ENCODE data around the gene FEV. TPM values are rescaled to one million over a fixed set of nuclear protein-coding genes. Genes with fewer than 3 reads are reported as not detected.
A peak's percentile ranks its signal among the peaks of the same experiment; 100 is the strongest.

FEV gene
- total RNA-seq, 1 donor: not detected

DNA sequence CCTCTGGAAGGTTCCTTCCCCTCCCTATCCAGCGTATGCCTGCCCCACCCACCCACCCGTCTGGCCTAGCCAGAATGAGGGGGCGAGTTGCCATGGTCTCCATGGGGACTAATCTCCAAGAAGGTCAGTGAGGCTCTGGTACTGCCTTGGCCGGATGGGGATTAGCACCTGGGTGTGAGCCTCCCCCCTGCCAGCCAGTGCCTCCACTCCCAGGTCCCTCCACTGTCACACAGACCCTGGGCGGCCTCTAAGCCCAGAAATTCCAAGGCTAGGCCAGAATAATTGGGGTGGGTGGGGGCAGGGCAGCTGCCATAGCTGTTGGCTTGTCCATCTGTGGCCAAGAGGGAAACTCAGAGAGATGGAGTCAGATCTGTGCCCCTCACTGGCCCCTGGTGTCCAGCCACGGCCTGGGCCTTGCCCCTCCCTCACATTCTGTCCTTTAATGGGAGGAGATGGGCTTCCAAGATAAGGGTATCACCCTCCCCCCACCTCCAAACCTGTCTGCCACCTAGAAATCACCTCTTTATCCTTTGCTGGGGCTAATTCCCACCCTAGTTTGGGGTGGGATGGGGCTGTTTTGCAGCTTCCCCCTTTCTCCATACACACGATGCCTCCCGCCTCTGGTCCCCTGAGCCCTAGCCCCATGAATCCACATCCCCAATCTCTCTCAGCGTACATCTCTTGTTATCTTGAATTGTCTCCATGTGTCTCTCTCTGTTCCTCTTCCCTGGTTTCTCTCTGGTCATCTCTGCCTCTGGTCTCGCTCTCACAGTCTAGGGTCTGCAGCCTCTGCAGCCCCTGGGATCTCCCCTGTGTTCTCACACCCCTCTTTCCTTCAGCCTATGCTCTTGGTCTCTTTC is 14.3 kb upstream of the FEV start:
- TF ChIP-seq, protein P1, sequence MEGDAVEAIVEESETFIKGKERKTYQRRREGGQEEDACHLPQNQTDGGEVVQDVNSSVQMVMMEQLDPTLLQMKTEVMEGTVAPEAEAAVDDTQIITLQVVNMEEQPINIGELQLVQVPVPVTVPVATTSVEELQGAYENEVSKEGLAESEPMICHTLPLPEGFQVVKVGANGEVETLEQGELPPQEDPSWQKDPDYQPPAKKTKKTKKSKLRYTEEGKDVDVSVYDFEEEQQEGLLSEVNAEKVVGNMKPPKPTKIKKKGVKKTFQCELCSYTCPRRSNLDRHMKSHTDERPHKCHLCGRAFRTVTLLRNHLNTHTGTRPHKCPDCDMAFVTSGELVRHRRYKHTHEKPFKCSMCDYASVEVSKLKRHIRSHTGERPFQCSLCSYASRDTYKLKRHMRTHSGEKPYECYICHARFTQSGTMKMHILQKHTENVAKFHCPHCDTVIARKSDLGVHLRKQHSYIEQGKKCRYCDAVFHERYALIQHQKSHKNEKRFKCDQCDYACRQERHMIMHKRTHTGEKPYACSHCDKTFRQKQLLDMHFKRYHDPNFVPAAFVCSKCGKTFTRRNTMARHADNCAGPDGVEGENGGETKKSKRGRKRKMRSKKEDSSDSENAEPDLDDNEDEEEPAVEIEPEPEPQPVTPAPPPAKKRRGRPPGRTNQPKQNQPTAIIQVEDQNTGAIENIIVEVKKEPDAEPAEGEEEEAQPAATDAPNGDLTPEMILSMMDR (IDR thresholded peaks at IDR 0.05; ENCODE audit: insufficient read depth, low read depth, low read length): no peak
- H3K4me3 ChIP-seq (ENCODE audit: low read depth, low read length): no peak overlapping the region
- DNase-seq (ENCODE audit: low read depth): no peak

DNA sequence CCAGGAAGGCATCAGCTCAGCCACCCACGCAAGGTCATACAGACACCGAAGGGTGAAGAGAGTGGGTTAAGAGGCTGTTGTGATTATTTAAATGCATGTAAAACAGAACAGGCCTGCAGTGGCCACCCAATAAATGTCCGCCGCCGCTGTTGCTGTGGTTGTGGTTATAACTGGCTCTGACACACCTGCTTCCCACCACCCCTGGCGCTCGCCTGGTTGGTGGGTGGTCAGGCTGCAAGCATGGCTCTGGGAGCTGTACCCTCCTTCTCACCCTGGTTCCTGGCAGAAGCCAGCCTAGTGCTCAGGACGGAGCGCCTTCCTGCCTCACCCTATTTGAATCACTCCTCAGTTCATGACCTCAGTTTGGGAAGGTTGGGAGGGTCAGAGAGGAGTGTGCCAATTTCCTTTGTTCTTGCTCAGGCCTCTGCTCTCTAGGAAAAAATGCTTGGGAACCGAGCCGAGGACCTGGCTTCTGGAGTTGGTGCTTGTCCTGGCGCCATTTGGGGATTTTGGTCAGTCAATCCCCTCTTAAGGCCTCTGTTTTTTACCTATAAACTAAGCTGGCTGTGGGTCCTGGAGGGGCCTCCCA is 13.5 kb upstream of the FEV start:
- TF ChIP-seq, protein P1 (IDR thresholded peaks at IDR 0.05; ENCODE audit: insufficient read depth, low read depth, low read length): no peak
- no peak for DNase-seq (ENCODE audit: low read depth)
- no peak overlapping the region for H3K4me3 ChIP-seq (ENCODE audit: low read depth, low read length)

DNA sequence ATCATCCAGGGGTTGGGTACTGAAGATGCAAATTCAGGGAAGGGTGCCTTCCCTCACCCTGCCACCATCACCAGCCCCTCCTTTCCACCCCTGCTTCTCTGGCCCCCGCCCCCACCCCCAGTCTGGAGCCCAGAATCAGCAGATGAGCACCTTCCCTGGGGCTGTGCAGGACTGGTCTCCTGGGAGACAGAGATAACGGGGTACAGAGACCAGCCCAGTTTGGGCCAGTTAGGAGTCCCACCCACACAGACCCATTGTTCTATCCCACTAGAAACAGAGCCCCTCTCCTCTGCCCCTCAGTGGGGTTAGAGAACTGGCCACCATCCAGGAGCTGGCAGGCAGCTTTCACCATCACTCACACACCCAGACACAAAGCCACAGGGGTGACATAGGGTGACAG is 12.7 kb upstream of the FEV start:
- TF ChIP-seq, protein P1 (IDR thresholded peaks at IDR 0.05; ENCODE audit: insufficient read depth, low read depth, low read length): no peak
- H3K4me3 ChIP-seq (ENCODE audit: low read depth, low read length): no peak overlapping the region
- no peak for DNase-seq (ENCODE audit: low read depth)

DNA sequence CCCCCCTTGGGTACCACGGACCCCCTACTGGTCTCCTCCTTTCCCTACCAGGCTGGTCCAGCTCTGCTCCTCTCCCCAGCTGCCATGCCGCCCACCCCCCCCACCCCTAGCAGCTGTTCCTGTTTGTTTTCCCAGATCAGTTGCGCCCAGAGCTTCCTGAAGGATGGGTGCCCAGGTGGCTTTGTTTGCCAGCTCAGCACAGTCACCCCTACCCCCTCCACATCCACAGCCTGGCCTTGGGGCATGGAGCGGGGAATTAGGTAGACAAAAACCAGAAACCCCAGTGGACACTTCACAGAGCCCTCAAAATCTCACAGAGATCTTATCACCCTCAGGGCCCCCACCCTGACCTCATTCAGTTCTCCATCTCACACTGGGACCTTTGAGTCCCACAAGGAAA is 12.0 kb upstream of the FEV start:
- TF ChIP-seq, protein P1 (IDR thresholded peaks at IDR 0.05; ENCODE audit: insufficient read depth, low read depth, low read length): no peak
- DNase-seq (ENCODE audit: low read depth): no peak
- H3K4me3 ChIP-seq (ENCODE audit: low read depth, low read length): no peak overlapping the region

DNA sequence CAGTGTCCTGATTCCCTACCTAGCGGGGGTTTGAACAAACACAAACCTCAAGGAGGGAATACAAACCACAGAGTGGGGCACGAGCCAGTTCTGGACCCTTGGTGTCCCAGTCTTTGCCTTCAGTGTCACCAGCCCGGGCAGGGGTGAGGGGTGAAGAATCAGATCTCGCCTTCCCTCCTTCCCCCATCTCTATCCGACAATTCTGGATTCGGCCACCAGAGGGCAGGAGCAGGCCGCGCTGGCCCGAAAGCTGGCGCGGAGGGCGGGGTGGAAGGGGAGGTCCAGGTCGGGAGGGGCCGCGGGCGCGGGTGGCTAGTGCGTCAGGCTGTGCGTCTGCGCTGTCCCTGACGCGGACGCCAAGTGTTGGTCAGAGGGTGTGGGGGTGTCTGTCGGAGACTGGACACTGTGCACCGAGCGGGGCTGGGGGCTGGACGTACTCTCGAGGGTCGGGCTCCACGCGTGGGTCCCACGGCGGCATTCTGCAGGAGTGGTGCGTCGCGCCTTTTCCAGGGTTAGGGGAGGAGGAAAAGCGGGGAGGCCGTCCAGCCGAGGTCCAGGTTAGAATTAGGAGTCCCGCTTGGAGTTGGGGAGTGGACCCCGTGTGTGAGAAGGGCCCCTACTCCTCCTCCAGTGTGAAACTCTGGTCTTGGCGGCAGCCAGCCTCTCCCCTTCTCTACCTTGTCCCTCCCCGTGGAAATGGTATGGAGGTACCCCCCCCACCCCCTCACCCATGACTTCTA is 11.2 kb upstream of the FEV start:
- peak overlapping the region; percentile 52 for H3K4me3 ChIP-seq (ENCODE audit: low read depth, low read length)
- DNase-seq (ENCODE audit: low read depth): peak; percentile 79
- TF ChIP-seq, protein P1 (IDR thresholded peaks at IDR 0.05; ENCODE audit: insufficient read depth, low read depth, low read length): peak; percentile 89

DNA sequence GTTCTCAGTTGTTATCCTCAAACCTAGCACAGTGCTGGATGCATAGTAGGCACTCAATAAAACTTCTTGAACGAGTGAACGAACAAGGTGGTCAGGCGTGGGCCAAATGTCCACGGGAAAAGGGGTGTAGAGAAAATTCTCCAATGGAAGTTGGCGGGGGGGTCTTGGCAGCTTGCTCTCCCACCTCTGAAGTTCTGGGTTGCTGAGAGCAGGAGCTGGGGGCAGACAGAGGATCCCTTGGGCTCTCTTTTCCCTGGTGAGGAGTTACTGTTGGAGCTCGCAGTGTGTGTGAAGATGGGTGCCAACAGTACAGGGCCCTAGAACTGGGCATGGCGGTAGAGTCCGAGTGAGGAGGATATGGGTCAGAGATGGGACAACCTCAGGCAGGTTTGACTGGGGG is 10.6 kb upstream of the FEV start:
- no peak for DNase-seq (ENCODE audit: low read depth)
- TF ChIP-seq, protein P1 (IDR thresholded peaks at IDR 0.05; ENCODE audit: insufficient read depth, low read depth, low read length): no peak
- no peak overlapping the region for H3K4me3 ChIP-seq (ENCODE audit: low read depth, low read length)

All from fibroblast of villous mesenchyme (primary cell).